GM12891 (cell line): ENCODE results near the gene HIPK2.

Experiments used
- DNase-seq: peaks from one replicate; pipeline ENCODE4 v3.0.0; 2011; ENCODE audit warnings: low spot score; ENCODE audit not compliant: insufficient read length
- FAIRE-seq: peaks from 2 replicates; lab custom pipeline; 2011; peaks lifted over from hg19 to GRCh38; lab: Jason Lieb, UNC
- PAX5 ChIP-seq: IDR thresholded peaks from 2 replicates; pipeline ENCODE4 v1.6.1; 2011; ENCODE audit warnings: low read length, moderate library complexity, mild to moderate bottlenecking; ENCODE audit not compliant: insufficient read depth, severe bottlenecking
- POLR2A ChIP-seq: IDR thresholded peaks from 2 replicates; pipeline ENCODE4 v1.6.1; 2011; ENCODE audit warnings: low read depth, low read length, control low read depth
- POLR2AphosphoS5 ChIP-seq: IDR thresholded peaks from 2 replicates; pipeline ENCODE4 v1.6.1; 2011; ENCODE audit warnings: low read depth, low read length, control low read depth
- POU2F2 ChIP-seq: IDR thresholded peaks from 2 replicates; pipeline ENCODE4 v1.6.1; 2011; ENCODE audit warnings: low read depth, mild to moderate bottlenecking, control low read depth, low read length, moderate library complexity
- SPI1 ChIP-seq: IDR thresholded peaks from 2 replicates; pipeline ENCODE4 v1.6.1; 2011; ENCODE audit warnings: low read depth, low read length, control low read depth
- TAF1 ChIP-seq: IDR thresholded peaks from 2 replicates; pipeline ENCODE4 v1.6.1; 2011; ENCODE audit warnings: low read depth, low read length, control low read depth

HIPK2 gene

DNA sequence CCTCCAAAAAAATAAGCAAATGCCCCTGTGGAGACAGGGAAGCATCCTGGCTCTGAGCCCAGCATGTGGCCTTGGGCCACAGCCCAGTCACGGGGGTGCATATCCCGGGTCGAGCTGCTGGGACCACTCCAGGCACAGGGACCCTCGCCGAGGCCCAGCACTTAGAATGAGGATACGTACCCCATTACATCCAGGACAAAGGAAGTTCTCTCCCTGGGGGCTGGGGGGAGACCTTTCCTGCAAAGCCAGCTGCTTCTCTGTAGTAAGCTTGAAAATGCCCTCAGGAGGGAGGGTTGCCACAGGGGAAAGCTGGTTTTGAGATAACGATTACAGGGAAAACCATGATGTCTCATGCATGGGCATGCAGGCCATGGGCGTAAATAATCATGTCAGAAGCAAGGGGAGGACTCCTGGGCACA lies 75.5 kb downstream of the HIPK2 start:
- FAIRE-seq, result no peak
- TF ChIP-seq SPI1, result no peak
- TF ChIP-seq POLR2AphosphoS5, result no peak; the same call in 1 of the 2 replicates
- no peak for TF ChIP-seq POU2F2
- TF ChIP-seq TAF1, result no peak
- no peak for TF ChIP-seq POLR2A
- TF ChIP-seq PAX5, result no peak

DNA sequence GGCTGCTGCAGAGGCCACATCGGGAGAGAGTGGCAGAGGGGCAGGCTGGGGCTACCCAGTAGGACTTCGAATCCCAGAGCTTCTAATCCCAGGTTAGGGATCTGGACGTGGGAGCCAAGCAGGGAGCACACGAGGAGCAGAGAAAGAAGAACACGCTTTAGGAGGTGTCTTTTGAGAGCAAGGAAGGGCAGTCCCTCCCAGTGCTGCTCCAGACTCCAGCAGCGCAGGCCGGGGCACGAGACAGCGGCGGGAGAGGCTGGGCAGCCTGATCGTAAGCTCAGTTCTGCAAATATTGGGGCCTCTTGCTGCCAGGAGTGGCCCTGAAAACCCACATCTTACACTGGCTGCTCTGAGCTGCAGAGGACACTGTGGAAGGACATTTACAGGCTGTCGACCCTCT lies 75.9 kb downstream of the HIPK2 start:
- FAIRE-seq (no peak), DNase-seq (no peak)
- no peak for TF ChIP-seq POLR2A
- peak; percentile 6; the same call in 1 of the 2 replicates for TF ChIP-seq POLR2AphosphoS5

More for the DNA sequence above, 75.5 kb downstream of the HIPK2 start:
- DNase-seq, result no peak

DNA sequence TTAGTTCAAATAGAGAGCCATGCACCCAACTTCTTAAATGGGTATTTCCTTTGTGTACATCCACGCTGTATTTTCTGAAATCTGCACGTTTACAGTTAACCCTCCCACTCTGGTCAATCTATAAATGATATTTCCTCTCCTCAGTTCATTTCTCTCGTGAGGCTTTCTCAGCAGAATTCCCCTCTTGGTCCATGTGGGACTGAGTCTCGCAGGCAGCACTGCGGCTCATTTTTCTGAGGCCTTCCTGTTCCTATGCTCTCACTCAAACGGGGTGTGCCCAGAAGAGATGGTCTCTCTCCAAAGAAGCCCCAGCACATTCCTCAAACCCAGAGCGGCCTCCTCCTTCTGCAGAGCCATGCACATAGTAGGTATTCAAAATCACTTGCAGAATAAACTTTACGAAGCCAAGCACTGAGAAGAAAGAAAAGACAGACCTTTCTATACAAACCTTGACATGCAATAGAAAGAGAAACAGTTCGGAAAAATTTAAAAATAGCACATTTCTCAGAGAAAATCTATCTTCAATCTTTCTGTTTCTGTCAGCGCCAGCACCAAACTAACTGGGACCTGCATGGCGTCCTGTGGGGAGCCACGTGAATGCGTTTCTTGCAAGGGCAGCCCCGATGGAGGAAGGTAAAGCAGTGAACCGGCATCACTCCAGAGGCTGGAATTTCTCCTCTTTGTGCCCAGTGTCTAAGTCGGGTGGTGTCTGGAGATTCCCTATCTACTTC lies 77.1 kb downstream of the HIPK2 start:
- FAIRE-seq (no peak), DNase-seq (no peak)
- no peak for TF ChIP-seq PAX5
- peak; percentile 32; the same call in 1 of the 2 replicates for TF ChIP-seq TAF1
- no peak for TF ChIP-seq POLR2AphosphoS5

- TF ChIP-seq POLR2A (no peak), POU2F2 (no peak), SPI1 (no peak), POLR2AphosphoS5 (no peak), PAX5 (no peak), TAF1 (no peak)
- FAIRE-seq (no peak), DNase-seq (no peak)
Observed at GRCh38 chr7:139699640-139700504, 77.9 kb downstream of the HIPK2 start.

DNA sequence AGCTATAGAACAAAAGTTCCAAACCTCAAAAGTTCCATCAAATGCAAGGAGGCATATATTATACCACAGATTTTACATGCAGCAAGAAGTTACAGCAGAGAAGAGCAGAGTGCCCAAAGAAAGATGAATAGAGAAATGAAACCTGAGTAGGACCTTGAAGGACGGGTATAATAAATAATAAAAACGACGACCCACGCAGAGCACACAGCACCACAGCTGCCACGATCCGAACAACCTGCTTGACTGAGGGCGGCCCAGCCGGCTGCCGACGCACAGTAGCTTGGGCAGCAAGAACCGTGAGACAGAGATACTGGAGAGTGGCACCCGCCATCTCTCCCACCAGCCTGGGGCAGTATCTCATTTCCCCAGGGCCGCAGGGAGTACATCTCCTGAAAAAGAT lies 79.0 kb downstream of the HIPK2 start:
- no peak for FAIRE-seq
- TF ChIP-seq SPI1 (peak; percentile 74), POLR2AphosphoS5 (no peak), POLR2A (peak; percentile 36; the same call in 1 of the 2 replicates)
- DNase-seq, result no peak

DNA sequence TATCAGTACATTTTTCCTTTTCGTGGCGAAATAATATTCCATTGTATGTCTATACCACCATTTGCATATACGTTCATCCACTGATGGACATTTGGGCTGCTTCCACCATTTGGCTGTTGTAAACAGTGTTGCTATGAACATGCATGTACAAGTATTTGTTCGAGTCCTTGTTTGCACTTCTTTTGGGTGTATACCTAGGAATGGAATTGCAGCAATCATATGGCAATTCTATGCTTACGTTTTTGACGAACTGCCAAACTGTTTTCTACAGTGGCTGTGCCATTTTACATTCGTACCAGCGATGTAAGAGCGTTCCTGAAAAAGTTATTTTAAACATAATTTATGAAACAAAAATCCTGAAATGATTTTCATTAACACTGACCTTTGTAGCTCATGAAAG lies 79.5 kb downstream of the HIPK2 start:
- FAIRE-seq (no peak), DNase-seq (no peak)
- no peak for TF ChIP-seq POLR2A
- no peak for TF ChIP-seq TAF1
- TF ChIP-seq PAX5, result no peak
- TF ChIP-seq POLR2AphosphoS5, result no peak
- TF ChIP-seq SPI1, result no peak
- TF ChIP-seq POU2F2, result no peak

GRCh38 chr7:139697056-139697455 lies 80.7 kb downstream of the HIPK2 start:
- FAIRE-seq (no peak), DNase-seq (no peak)
- no peak for TF ChIP-seq PAX5
- no peak for TF ChIP-seq POLR2A
- no peak for TF ChIP-seq SPI1

- FAIRE-seq, result no peak
- DNase-seq, result no peak
- TF ChIP-seq POU2F2, result no peak
- TF ChIP-seq SPI1, result peak; percentile 93
- no peak for TF ChIP-seq PAX5
- TF ChIP-seq POLR2A, result peak; percentile 30; the same call in 1 of the 2 replicates
- no peak for TF ChIP-seq POLR2AphosphoS5
- TF ChIP-seq TAF1, result 0 out of 2 replicates have a peak, but pooled peaks have one; percentile 21
Observed at GRCh38 chr7:139696552-139696951, 81.2 kb downstream of the HIPK2 start.

DNA sequence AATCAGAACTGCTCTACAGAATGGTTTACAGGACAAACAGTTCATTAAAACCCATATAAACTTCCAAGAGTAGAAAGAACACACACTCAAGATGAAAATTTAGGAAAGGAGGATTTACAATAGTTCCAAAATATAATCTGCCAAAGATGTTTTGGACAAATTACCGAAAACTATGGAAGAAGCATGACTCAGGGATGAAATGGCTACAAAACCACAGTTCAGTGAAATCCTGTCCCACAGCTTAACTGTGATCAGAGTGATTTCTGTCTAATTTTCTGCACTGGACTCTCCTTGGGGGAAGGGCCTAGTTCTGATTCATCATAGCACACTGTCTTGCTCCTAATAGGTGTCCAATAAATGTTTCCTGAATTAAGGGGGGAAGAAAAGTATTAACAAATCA lies 82.2 kb downstream of the HIPK2 start:
- TF ChIP-seq POLR2AphosphoS5 (no peak), PAX5 (no peak), SPI1 (no peak), POU2F2 (no peak), TAF1 (no peak), POLR2A (no peak)
- FAIRE-seq (no peak), DNase-seq (no peak)
